ENCODE results near the gene FARSA. TPM values are rescaled to one million over a fixed set of nuclear protein-coding genes. Genes with fewer than 3 reads are reported as not detected.

Gene FARSA
- polyA plus RNA-seq, 4 donors: 41.7 to 67.4 (median 55.2) TPM

DNA sequence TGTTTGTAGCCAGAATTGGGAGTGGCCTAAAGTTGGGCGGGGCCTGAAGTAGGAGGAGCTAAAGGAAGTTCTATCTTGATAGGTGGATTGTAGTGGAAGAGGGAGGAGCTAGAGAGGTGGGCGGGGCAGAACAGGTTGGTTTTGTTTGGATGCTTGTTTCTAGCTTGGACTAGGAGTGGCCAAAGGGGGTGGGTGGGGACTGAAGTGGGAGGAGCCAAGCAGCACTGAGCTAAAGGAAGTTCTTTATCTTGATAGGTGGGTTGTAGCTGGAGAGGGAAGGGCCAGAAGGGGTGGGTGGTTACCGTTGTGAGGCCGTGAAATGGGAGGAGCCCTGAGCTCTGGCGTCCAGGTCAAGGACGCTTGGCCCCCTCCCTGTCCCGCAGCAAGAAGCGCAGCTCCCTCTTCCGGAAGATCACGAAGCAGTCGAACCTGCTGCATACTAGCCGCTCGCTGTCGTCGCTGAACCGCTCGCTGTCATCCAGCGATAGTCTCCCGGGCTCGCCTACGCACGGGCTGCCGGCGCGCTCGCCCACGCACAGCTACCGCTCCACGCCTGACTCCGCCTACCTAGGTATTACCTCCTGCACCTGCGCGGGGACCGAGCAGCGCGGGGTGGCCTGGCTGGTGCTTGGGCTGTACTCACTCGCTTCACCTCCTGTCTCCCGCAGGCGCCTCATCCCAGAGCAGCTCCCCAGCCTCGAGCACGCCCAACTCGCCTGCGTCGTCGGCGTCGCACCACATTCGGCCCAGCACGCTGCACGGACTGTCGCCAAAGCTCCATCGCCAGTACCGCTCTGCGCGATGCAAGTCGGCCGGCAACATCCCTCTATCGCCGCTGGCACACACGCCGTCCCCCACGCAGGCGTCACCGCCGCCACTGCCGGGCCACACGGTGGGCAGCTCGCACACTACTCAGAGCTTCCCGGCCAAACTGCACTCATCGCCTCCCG is 60.3 kb downstream of the FARSA start:
- DNase-seq (ENCODE audit: low read depth in 4 of 4, low spot score in 2 of 4): no peak

Other genes starting within 250 kb of the FARSA start
- under 1 TPM in 1 of 4 donors, not detected in 3; 0.49 TPM for gene GNG14, start 245.7 kb downstream of the FARSA start, polyA plus RNA-seq (ENCODE audit: insufficient read length in 4 of 4)
- gene FBXW9, start 237.1 kb downstream of the FARSA start, polyA plus RNA-seq (ENCODE audit: insufficient read length in 4 of 4): 10 to 100 TPM; 13.6 to 18.8 (median 16.2) TPM
- 10 to 100 TPM; 55.5 to 98.6 (median 72.3) TPM for gene TNPO2, start 209.8 kb downstream of the FARSA start, polyA plus RNA-seq (ENCODE audit: insufficient read length in 4 of 4)
- 100 to 1,000 TPM; 143 to 230 (median 189) TPM for gene TRIR, start 199.0 kb downstream of the FARSA start, polyA plus RNA-seq (ENCODE audit: insufficient read length in 4 of 4)
- 100 to 1,000 TPM in 1 of 4 donors, 10 to 100 TPM in 3; 76.8 to 108 (median 91.6) TPM for gene GET3, start 196.2 kb downstream of the FARSA start, polyA plus RNA-seq (ENCODE audit: insufficient read length in 4 of 4)
- gene BEST2, start 181.9 kb downstream of the FARSA start, polyA plus RNA-seq (ENCODE audit: insufficient read length in 4 of 4): under 1 TPM in 2 of 4 donors, not detected in 2; 0.13 to 0.14 TPM
- 10 to 100 TPM; 34.6 to 85.0 (median 63.2) TPM for gene HOOK2, start 158.2 kb downstream of the FARSA start, polyA plus RNA-seq (ENCODE audit: insufficient read length in 4 of 4)
- 10 to 100 TPM; 15.6 to 78.0 (median 30.9) TPM for gene JUNB, start 142.2 kb downstream of the FARSA start, polyA plus RNA-seq (ENCODE audit: insufficient read length in 4 of 4)
- gene PRDX2, start 131.9 kb downstream of the FARSA start, polyA plus RNA-seq (ENCODE audit: insufficient read length in 4 of 4): 100 to 1,000 TPM; 294 to 388 (median 320) TPM
- 10 to 100 TPM in 2 of 4 donors, 1 to 10 TPM in 2; 5.4 to 10.8 (median 8.0) TPM for gene THSD8, start 131.6 kb downstream of the FARSA start, polyA plus RNA-seq (ENCODE audit: insufficient read length in 4 of 4)
- gene RNASEH2A, start 127.1 kb downstream of the FARSA start, polyA plus RNA-seq (ENCODE audit: insufficient read length in 4 of 4): 10 to 100 TPM; 29.1 to 45.7 (median 35.3) TPM
- gene RTBDN, start 99.1 kb downstream of the FARSA start, polyA plus RNA-seq (ENCODE audit: insufficient read length in 4 of 4): under 1 TPM in 1 of 4 donors, not detected in 3; 0.08 TPM
- gene MAST1, start 95.2 kb downstream of the FARSA start, polyA plus RNA-seq (ENCODE audit: insufficient read length in 4 of 4): 1 to 10 TPM in 3 of 4 donors, under 1 TPM in 1; 0.92 to 2.0 (median 1.3) TPM
- gene DNASE2, start 52.3 kb downstream of the FARSA start, polyA plus RNA-seq (ENCODE audit: insufficient read length in 4 of 4): 10 to 100 TPM in 3 of 4 donors, 1 to 10 TPM in 1; 9.7 to 15.3 (median 12.6) TPM
- under 1 TPM; 0.22 to 0.99 (median 0.42) TPM for gene KLF1, start 46.5 kb downstream of the FARSA start, polyA plus RNA-seq (ENCODE audit: insufficient read length in 4 of 4)
- 10 to 100 TPM; 27.4 to 38.4 (median 35.4) TPM for gene GCDH, start 42.6 kb downstream of the FARSA start, polyA plus RNA-seq (ENCODE audit: insufficient read length in 4 of 4)
- gene SYCE2, start 14.4 kb downstream of the FARSA start, polyA plus RNA-seq (ENCODE audit: insufficient read length in 4 of 4): 1 to 10 TPM; 2.2 to 4.7 (median 3.3) TPM
- gene CALR, start 4.9 kb upstream of the FARSA start, polyA plus RNA-seq (ENCODE audit: insufficient read length in 4 of 4): 100 to 1,000 TPM; 819 to 974 (median 899) TPM
- gene RAD23A, start 12.2 kb upstream of the FARSA start, polyA plus RNA-seq (ENCODE audit: insufficient read length in 4 of 4): 100 to 1,000 TPM in 1 of 4 donors, 10 to 100 TPM in 3; 61.9 to 102 (median 87.3) TPM
- gene GADD45GIP1, start 23.5 kb upstream of the FARSA start, polyA plus RNA-seq (ENCODE audit: insufficient read length in 4 of 4): 10 to 100 TPM; 29.9 to 54.1 (median 39.2) TPM
- under 1 TPM in 3 of 4 donors, not detected in 1; 0.08 to 0.28 (median 0.13) TPM for gene DAND5, start 35.9 kb upstream of the FARSA start, polyA plus RNA-seq (ENCODE audit: insufficient read length in 4 of 4)
- gene NFIX, start 61.8 kb upstream of the FARSA start, polyA plus RNA-seq (ENCODE audit: insufficient read length in 4 of 4): 10 to 100 TPM; 15.3 to 27.6 (median 20.0) TPM
- 1 to 10 TPM; 4.4 to 8.1 (median 5.9) TPM for gene LYL1, start 169.1 kb upstream of the FARSA start, polyA plus RNA-seq (ENCODE audit: insufficient read length in 4 of 4)
- 10 to 100 TPM; 28.4 to 48.0 (median 36.2) TPM for gene TRMT1, start 183.0 kb upstream of the FARSA start, polyA plus RNA-seq (ENCODE audit: insufficient read length in 4 of 4)
- gene NACC1, start 184.6 kb upstream of the FARSA start, polyA plus RNA-seq (ENCODE audit: insufficient read length in 4 of 4): 10 to 100 TPM; 18.0 to 41.2 (median 32.0) TPM
- gene STX10, start 216.7 kb upstream of the FARSA start, polyA plus RNA-seq (ENCODE audit: insufficient read length in 4 of 4): 10 to 100 TPM; 56.7 to 78.8 (median 67.2) TPM
- gene IER2, start 216.7 kb upstream of the FARSA start, polyA plus RNA-seq (ENCODE audit: insufficient read length in 4 of 4): 100 to 1,000 TPM in 1 of 4 donors, 10 to 100 TPM in 3; 55.3 to 160 (median 80.0) TPM